NCI-H2081 treated with DMSO at 0.1 percent for 48 hours (cell line): ENCODE measurements around the gene POLR2J.
"Not testable (repeated sequence)": the region's sequence is repeated elsewhere in the genome, so short reads cannot be mapped to it uniquely, and the experiment has no call there.

Experiments used
- DNase-seq: peaks from one replicate; lab custom pipeline; 2025; lab: John Stamatoyannopoulos, UW

The POLR2J gene

GRCh38 chr7:102494473-102495149 lies 15.9 kb upstream of the POLR2J start:
- DNase-seq, result not testable (repeated sequence)

GRCh38 chr7:102494026-102494425 lies 15.3 kb upstream of the POLR2J start:
- not testable (repeated sequence) for DNase-seq

DNA sequence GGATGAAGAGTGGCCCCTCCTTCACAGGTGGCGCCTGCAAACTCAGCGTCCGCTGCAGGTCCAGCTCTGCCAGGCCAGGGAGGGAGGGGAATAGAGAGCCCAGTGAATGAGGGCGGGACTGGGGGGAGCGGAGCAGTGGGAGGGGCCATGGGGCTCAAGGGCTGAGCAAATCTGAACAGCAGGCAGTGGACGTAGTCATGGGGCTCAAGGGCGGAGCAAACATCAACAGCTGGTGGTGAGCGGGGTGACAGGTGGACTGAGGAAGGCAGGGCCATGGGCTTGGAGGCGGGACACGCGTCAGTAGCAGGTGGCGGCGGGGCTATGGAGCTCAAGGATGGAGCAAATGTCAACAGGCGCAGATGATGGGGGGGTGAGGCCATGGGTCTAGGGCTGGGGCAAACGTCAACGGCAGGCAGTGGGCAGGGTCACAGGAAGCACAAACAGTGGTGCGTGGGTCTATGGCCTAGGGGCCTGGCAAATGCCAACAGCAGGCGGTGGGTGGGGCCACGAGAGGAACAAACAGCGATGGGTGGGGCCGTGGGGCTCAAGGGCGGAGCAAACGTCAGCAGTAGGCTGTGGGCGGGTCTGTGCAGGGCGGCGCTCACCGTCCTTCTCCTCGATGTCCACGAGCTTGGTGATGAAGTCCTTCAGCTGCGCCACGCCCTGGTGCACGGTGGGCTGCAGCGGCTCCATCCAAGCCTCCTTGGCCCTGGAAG lies 14.7 kb upstream of the POLR2J start:
- DNase-seq, result not testable (repeated sequence)

- not testable (repeated sequence) for DNase-seq
Observed at GRCh38 chr7:102490529-102491075, 11.9 kb upstream of the POLR2J start.

- DNase-seq, result not testable (repeated sequence)
Observed at GRCh38 chr7:102484317-102484716, 5.6 kb upstream of the POLR2J start.

GRCh38 chr7:102481962-102482361 lies 3.2 kb upstream of the POLR2J start:
- DNase-seq, result not testable (repeated sequence)

DNA sequence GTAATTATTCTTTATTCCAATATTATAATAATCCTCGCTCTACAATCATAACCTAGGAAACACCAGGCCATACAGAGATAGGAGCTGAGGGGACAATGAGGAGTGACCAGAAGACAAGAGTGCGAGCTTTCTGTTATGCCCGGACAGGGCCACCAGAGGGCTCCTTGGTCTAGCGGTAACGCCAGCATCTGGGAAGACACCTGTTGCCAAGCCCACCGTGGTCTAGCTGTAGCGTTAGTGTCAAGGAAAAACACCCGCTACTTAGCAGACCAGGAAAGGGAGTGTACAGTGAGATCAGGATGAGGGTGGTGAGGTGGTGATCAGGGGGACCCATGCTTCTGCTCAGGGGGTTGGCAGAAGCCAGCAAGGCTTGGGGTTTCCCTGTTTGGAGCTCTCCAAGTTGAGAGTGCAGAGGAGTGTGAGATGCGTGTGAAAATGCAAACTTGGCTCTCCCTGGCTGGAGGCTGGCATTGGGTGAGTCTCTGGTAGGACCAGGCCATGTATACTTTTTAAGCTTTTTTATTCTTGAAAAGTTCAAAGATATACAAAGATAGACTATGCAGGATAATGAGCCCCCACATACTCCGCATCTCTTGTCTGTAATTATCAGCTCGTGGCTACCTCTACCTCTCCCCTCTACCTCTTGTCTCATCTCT lies 1.4 kb upstream of the POLR2J start:
- DNase-seq, result not testable (repeated sequence)

- DNase-seq, result not testable (repeated sequence)
Observed at GRCh38 chr7:102479209-102479584, 475 bp upstream of the POLR2J start.

DNA sequence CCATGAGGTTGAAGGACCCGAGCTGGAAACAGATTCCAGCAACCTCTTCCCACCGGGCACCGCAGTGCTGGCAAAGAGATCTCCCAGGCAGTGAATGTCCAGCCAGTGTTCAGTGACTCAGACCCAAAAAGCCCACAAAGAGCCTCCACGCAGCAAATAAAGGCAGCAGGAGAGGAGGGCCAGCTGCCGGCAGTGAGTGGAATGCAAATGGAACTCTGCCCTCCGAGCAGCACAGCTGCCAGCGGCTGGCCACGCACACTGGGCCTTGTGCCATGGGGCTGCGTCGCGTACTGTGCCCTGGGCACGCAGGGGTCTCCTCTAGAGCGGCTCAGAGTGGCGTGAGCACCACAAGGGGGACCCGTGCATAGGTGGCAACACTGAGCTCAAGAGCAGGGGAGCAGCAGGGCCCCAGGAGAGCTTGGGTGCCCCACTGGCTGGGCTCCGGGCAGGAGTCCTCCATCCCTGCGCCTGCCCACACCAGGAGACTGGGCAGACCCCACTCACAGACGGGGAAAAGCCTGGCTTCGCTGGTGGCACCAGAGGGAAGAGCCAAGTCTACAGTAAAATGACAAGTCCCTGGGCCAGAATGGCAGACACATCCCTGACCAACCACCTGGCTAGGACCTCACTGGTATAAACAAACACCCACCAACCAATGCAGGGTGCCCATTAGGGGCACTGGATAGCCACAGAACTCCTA lies 3.8 kb downstream of the POLR2J start:
- DNase-seq, result not testable (repeated sequence)

GRCh38 chr7:102474116-102474515 lies 4.6 kb downstream of the POLR2J start:
- DNase-seq, result not testable (repeated sequence)

- DNase-seq, result no peak
Observed at GRCh38 chr7:102473271-102473991, 5.3 kb downstream of the POLR2J start.

- no peak for DNase-seq
Observed at GRCh38 chr7:102472126-102473041, 6.3 kb downstream of the POLR2J start.

DNA sequence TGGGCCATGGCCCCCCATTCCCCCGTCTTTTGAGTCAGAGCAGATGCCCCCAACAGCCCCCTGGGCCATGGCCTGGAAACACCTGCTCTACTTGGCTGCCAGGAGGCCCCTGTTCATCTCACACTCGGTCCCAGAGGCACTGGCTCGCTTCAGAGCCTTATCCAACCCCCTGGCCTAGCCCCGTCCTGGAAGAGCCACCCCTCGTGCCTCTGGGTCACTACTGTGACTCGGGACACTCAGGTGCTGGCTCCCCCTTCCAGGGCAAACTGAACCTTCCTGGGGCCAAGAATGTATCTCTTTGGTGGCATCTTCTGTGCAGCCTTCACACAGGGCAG lies 7.0 kb downstream of the POLR2J start:
- no peak for DNase-seq

DNA sequence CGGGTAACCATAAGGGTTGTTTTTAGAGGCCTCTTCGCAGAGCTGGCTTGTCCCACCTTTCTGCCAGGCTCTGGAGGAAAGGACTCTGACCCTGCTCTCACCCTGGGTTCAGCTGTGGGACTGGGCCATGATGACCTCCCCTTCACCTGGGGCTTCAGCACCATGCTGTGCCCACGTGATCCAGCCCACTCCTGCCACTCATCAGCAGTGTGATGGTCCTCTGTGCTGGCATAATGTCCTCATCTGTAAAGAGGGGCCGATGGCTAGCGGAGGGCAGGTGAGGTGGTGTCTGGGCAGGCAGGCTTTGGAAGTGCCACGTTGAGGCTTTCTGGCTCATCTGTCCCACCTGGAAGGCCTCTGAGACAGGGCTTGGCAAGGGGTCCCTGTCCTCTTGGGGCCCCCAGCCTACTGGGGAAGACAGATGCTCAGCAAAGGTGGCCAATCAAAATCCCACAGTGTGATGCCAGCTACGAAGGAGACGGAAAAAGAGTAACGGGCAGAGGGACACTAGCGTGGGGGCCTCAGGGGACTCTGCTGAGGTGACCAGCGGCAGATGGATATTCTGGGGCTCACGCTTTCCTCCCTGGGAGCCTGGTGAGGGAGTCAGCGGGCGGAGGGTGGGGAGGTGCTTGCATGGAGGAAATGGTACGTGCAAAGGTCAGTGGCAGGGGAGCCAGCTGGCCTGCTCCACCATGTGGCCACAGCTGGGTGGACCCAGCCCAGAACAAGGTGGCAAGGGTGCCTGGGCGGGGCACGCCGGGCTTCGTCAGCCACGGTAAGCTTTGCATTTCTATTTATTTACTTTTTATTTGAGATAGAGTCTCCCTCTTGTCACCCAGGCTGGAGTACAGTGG lies 8.5 kb downstream of the POLR2J start:
- DNase-seq, result no peak

DNA sequence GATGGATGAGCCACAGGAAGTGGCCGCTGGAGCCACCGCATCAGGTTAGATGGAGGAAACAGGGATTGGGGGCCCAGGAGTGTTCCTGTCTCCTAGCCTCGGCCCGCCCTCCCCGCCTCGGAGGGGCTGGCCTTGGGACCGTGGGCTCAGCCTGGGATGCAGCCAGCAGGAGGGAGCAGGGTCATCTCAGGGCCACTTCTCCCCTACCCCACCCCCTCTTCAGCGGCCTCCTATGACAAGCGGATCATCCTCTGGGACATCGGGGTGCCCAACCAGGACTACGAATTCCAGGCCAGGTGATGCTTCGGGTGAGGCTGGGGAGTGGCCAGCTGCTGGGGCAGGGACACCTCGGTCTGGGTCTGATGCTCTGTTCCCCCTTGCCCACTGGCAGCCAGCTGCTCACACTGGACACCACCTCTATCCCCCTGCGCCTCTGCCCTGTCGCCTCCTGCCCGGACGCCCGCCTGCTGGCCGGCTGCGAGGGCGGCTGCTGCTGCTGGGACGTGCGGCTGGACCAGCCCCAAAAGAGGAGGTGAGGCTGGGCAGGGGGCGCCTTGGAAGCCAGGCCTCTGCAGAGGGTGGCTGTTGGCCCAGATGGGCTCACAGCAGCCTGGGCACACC lies 9.3 kb downstream of the POLR2J start:
- DNase-seq, result no peak

- no peak for DNase-seq
Observed at GRCh38 chr7:102468478-102469350, 10.0 kb downstream of the POLR2J start.

DNA sequence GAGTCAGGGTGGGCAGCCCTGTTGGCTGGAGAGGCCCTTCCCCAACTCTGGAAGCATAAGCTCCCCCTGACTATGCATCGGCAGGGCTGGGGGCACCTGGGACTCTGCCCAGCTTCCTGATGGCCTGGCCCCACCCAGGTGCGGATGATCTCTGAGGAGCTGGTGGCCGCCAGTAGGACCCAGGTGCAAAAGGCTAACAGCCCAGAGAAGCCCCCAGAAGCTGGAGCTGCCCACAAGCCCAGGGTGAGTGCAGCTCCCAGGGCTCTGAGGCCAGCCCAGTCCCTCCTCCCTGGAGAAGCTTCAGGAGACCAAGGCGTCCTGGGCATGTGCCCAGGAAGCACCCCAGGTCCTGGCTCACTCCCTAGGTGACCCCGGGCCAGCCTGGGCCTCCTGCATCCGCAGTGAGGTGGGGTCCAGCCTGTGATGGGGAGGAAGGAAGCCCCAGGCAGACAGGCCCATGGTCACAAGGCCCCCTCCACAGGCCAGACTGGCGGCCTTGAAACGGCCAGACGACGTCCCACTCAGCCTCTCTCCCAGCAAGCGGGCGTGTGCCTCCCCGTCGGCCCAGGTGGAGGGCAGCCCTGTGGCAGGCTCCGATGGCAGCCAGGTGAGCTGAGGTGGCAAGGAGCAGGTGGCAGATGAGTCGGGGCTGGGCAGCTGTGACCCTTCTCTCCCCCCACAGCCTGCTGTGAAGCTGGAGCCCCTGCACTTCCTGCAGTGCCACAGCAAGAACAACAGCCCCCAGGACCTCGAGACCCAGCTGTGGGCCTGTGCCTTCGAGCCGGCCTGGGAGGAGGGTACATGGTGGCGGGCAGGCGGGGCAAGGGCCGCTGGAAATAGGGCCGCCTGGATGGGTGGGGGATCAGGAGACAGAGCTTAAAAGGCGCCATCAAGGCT lies 10.9 kb downstream of the POLR2J start:
- DNase-seq, result no peak
